ENCODE measurements around the gene NEURL1B.

NEURL1B gene

GRCh38 chr5:172736508-172737135, 95.6 kb downstream of the NEURL1B start:
- DNase-seq: peak in 1 of 2 experiments; percentile 15

DNA sequence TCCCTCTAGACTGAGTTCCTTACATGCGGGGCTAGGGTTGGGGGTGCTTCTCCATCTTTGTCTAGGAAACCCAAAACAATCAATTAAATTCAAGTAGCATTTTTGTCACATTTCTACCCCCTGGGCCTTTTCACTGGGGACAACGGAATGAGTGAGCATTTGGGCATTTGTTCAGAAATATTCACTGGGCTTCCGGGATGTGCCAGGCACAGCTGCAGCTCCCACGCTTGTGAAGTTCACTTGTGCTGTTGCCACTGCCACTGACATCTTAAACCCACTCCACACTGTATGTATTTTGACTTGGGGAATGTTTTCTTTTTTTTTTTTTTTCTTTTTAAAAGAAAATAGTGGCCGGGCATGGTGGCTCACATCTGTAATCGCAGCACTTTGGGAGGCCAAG, 98.3 kb downstream of the NEURL1B start:
- no peak for DNase-seq

- DNase-seq: peak; percentile 9 to 28
Measured at GRCh38 chr5:172740428-172741205, 99.6 kb downstream of the NEURL1B start.
